Neural cell (in vitro differentiated cells): Measurements from ENCODE around the gene OR8S1. TPM values are rescaled to one million over a fixed set of nuclear protein-coding genes. Genes with fewer than 3 reads are reported as not detected.
"Not testable (repeated sequence)": the region's sequence is repeated elsewhere in the genome, so short reads cannot be mapped to it uniquely, and the experiment has no call there.

Experiments
- H2AFZ ChIP-seq: fragments of 200-600, 300-800 bp; sonication (generic), shearing (Covaris generic); 2 replicates; pipeline ENCODE4 v1.6.0; 2014; ENCODE audit warnings: low read depth, mild to moderate bottlenecking, antibody characterized with exemption, low read length, moderate library complexity
- H3F3A ChIP-seq: fragments of 200-600 bp; shearing (Covaris generic); 2 replicates; pipeline ENCODE4 v1.6.1; 2016; ENCODE audit warnings: mild to moderate bottlenecking, moderate library complexity, mixed read lengths, antibody characterized with exemption, low read length; ENCODE audit not compliant: insufficient read depth, poor library complexity, severe bottlenecking
- H3K27ac ChIP-seq: fragments of 200-600, 300-800 bp; sonication (generic), shearing (Covaris generic); 2 replicates; pipeline ENCODE4 v1.5.1; 2014; ENCODE audit warnings: mild to moderate bottlenecking, low read length, moderate library complexity
- H3K27me3 ChIP-seq: fragments of 300-800, 200-600 bp; sonication (generic), shearing (Covaris generic); 2 replicates; pipeline ENCODE4 v1.6.0; 2014; ENCODE audit warnings: mild to moderate bottlenecking, low read depth, low read length, moderate library complexity; ENCODE audit not compliant: insufficient read depth
- H3K36me3 ChIP-seq: fragments of 300-800, 200-600 bp; sonication (generic), shearing (Covaris generic); 2 replicates; pipeline ENCODE4 v1.5.1; 2014; ENCODE audit warnings: mild to moderate bottlenecking, antibody characterized with exemption, low read length, moderate library complexity; ENCODE audit not compliant: insufficient read depth
- H3K4me2 ChIP-seq: fragments of 300-800, 200-600 bp; sonication (generic), shearing (Covaris generic); 2 replicates; pipeline ENCODE4 v1.6.0; 2014; ENCODE audit warnings: mild to moderate bottlenecking, low read length
- H3K4me3 ChIP-seq: fragments of 300-800, 200-600 bp; sonication (generic), shearing (Covaris generic); 2 replicates; pipeline ENCODE4 v1.5.1; 2014; ENCODE audit warnings: mild to moderate bottlenecking, low read length, moderate library complexity
- H3K79me2 ChIP-seq: fragments of 200-600 bp; shearing (Covaris generic); replicated peaks from 2 replicates; pipeline ENCODE4 v1.6.0; 2014; ENCODE audit warnings: mild to moderate bottlenecking, low read length, moderate library complexity; ENCODE audit not compliant: insufficient read depth
- H3K9ac ChIP-seq: fragments of 300-800, 200-600 bp; sonication (generic), shearing (Covaris generic); 2 replicates; pipeline ENCODE4 v1.6.1; 2016; ENCODE audit warnings: mild to moderate bottlenecking, low read length, mixed read lengths
- H3K9me2 ChIP-seq: fragments of 200-600 bp; shearing (Covaris generic); 2 replicates; pipeline ENCODE4 v1.6.1; 2016; ENCODE audit warnings: mild to moderate bottlenecking, low read length, mixed read lengths; ENCODE audit not compliant: insufficient read depth
- H3K9me3 ChIP-seq: fragments of 200-600, 300-800 bp; sonication (generic), shearing (Covaris generic); 2 replicates; pipeline ENCODE4 v1.6.1; 2016; ENCODE audit warnings: mild to moderate bottlenecking, mixed run types, low read length, moderate library complexity, mixed read lengths
- H4K20me1 ChIP-seq: fragments of 200-600 bp; shearing (Covaris generic); 2 replicates; pipeline ENCODE4 v1.6.1; 2016; ENCODE audit warnings: mild to moderate bottlenecking, mixed run types; ENCODE audit not compliant: insufficient read depth
- CTCF ChIP-seq: fragments of 450-650 bp; IDR thresholded peaks from 2 replicates; pipeline ENCODE4 v1.5.1; 2014; ENCODE audit warnings: antibody characterized with exemption, mild to moderate bottlenecking, moderate library complexity; ENCODE audit not compliant: poor library complexity, severe bottlenecking
- EP300 ChIP-seq: fragments of 450-650 bp; conservative IDR thresholded peaks from 2 replicates; pipeline ENCODE4 v1.6.1; 2014; ENCODE audit warnings: antibody characterized with exemption, mild to moderate bottlenecking, moderate library complexity; ENCODE audit not compliant: poor library complexity, severe bottlenecking
- MXI1 ChIP-seq: fragments of 450-650 bp; conservative IDR thresholded peaks from 2 replicates; pipeline ENCODE4 v1.6.1; 2014; ENCODE audit warnings: antibody characterized with exemption, mild to moderate bottlenecking; ENCODE audit not compliant: poor library complexity, severe bottlenecking
- SMC3 ChIP-seq: fragments of 450-650 bp; conservative IDR thresholded peaks from 2 replicates; pipeline ENCODE4 v1.6.1; 2014; ENCODE audit warnings: antibody characterized with exemption, mild to moderate bottlenecking, moderate library complexity; ENCODE audit not compliant: poor library complexity
- TAF1 ChIP-seq: IDR thresholded peaks from 2 replicates; pipeline ENCODE4 v1.6.1; 2012; ENCODE audit warnings: low read depth
- polyA plus RNA-seq: library from polyadenylated mRNA; depleted of rRNA; stranded (reverse); fragments of >200 nt; gene quantifications from 2 replicates; pipeline ENCODE4 v1.2.3, GENCODE V29; 2014

OR8S1 gene
- polyA plus RNA-seq, 1 donor from 2014 or later: not detected

DNA sequence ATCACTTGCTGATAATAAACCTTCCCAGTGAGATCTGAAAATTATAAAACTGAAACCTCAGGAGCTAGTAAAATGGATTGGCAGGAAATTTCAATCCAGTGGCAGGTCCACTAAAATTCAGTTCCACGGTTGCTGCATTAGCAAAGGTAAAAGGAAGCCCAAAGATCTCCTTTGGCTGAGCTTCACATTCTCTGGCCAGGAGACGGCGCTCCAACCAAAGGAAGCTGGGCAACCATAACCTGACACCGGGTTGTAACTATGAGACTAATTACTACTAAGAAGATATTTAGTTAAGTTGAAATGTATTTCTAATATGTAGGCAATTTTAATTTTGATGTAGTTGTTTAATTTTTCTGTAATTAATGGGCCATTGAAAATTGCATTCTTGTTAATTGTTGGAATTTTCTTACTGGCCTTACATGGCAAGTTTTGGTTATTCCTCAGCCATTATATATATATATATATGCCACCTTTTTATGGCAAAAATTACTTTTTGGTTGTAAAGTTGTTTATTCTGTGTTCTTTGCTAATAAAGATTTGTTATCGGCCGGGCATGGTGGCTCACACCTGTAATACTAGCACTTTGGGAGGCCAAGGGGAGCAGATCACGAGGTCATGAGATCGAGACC is 17.0 kb downstream of the OR8S1 start (continued):
- TF ChIP-seq CTCF (peak; percentile 38), EP300 (no peak), SMC3 (no peak)

- Histone ChIP-seq H2AFZ (no peak overlapping the region), H3K9ac (no peak overlapping the region), H3K9me3 (no peaks in the 10 kb centered on the region), H3F3A (no peaks in the 10 kb centered on the region), H3K4me2 (no peak overlapping the region), H3K9me2 (no peaks in the 10 kb centered on the region), H3K4me3 (no peak overlapping the region), H3K27me3 (no peaks in the 10 kb centered on the region), H3K27ac (no peak overlapping the region), H4K20me1 (no peaks in the 10 kb centered on the region), H3K36me3 (no peaks in the 10 kb centered on the region), H3K79me2 (no peaks in the 10 kb centered on the region)
- TF ChIP-seq TAF1: no peak
- no peak for TF ChIP-seq MXI1
- no peak for TF ChIP-seq EP300
Measured at GRCh38 chr12:48545833-48546469, 20.5 kb downstream of the OR8S1 start.

DNA sequence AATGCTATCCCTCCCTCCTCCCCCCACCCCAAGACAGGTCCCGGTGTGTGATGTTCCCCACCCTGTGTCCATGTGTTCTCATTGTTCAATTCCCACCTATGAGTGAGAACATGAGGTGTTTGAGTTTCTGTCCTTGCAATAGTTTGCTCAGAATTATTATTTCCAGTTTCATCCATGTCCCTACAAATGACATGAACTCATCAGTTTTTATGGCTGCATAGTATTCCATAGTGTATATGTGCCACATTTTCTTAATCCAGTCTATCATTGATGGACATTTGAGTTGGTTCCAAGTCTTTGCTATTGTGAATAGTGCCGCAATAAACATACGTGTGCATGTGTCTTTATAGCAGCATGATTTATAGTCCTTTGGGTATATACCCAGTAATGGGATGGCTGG is 21.6 kb downstream of the OR8S1 start:
- not testable (repeated sequence) for H3K27me3 ChIP-seq, H3K9ac ChIP-seq, H3K79me2 ChIP-seq, H3F3A ChIP-seq, H3K4me3 ChIP-seq, H4K20me1 ChIP-seq, H2AFZ ChIP-seq, H3K4me2 ChIP-seq, H3K9me3 ChIP-seq, H3K27ac ChIP-seq, H3K36me3 ChIP-seq, H3K9me2 ChIP-seq

DNA sequence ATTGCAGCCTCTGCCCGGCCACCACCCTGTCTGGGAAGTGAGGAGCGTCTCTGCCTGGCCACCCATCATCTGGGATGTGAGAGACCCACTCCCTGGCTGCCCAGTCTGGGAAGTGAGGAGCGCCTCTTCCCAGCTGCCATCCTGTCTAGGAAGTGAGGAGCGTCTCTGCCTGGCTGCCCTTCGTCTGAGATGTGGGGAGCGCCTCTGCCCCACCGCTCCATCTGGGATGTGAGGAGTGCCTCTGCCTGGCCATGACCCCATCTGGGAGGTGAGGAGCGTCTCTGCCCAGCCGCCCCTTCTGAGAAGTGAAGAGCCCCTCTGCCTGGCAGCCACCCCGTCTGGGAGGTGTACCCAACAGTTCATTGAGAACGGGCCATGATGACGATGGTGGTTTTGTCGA is 26.2 kb downstream of the OR8S1 start:
- not testable (repeated sequence) for H3F3A ChIP-seq, H2AFZ ChIP-seq, H3K4me2 ChIP-seq, H3K9ac ChIP-seq, H3K27ac ChIP-seq, H3K9me3 ChIP-seq, H3K36me3 ChIP-seq, H3K4me3 ChIP-seq, H3K27me3 ChIP-seq, H3K9me2 ChIP-seq, H4K20me1 ChIP-seq, H3K79me2 ChIP-seq

- H3K36me3 ChIP-seq, H3K4me3 ChIP-seq, H3K9me3 ChIP-seq, H3K9me2 ChIP-seq, H4K20me1 ChIP-seq, H3F3A ChIP-seq, H3K4me2 ChIP-seq, H3K27me3 ChIP-seq, H3K9ac ChIP-seq, H3K27ac ChIP-seq, H3K79me2 ChIP-seq, H2AFZ ChIP-seq: not testable (repeated sequence)
Measured at GRCh38 chr12:48553666-48554343, 28.4 kb downstream of the OR8S1 start.
